HepG2 (cell line): Measurements from ENCODE around the gene EPHA10. TPM values are rescaled to one million over a fixed set of nuclear protein-coding genes. Genes with fewer than 3 reads are reported as not detected.
A peak's percentile ranks its signal among the peaks of the same experiment; 100 is the strongest.

Experiments used
- ARNTL ChIP-seq: sonication (generic); formaldehyde crosslinking; IDR thresholded peaks from 2 replicates; pipeline ENCODE4 v1.4.0; 2020; ENCODE audit warnings: mild to moderate bottlenecking, missing genetic modification reagents
- ERF ChIP-seq: IDR thresholded peaks from 2 replicates; pipeline ENCODE4 v1.6.1; 2018; ENCODE audit warnings: missing biosample characterization, missing genetic modification reagents
- GRHL1 ChIP-seq: sonication (generic); formaldehyde crosslinking; conservative IDR thresholded peaks from 2 replicates; pipeline ENCODE4 v1.8.0; 2022; ENCODE audit warnings: missing genetic modification reagents
- MEF2D ChIP-seq: sonication (generic); formaldehyde crosslinking; IDR thresholded peaks from 2 replicates; pipeline ENCODE4 v1.5.1; 2020; ENCODE audit warnings: mild to moderate bottlenecking, missing genetic modification reagents
- MYC ChIP-seq: sonication (generic); formaldehyde crosslinking; IDR thresholded peaks from 2 replicates; pipeline ENCODE4 v1.9.0; 2021; ENCODE audit warnings: missing genetic modification reagents, borderline replicate concordance
- NFKBIZ ChIP-seq: IDR thresholded peaks from 2 replicates; pipeline ENCODE4 v1.6.1; 2018; ENCODE audit warnings: missing genetic modification reagents, missing compliant biosample characterization
- PITX1 ChIP-seq: sonication (generic); formaldehyde crosslinking; IDR thresholded peaks from 2 replicates; pipeline ENCODE4 v1.5.1; 2020; ENCODE audit warnings: mild to moderate bottlenecking, missing genetic modification reagents
- PREB ChIP-seq: sonication (generic); formaldehyde crosslinking; IDR thresholded peaks from 2 replicates; pipeline ENCODE4 v1.4.0; 2020; ENCODE audit warnings: missing genetic modification reagents
- RARG ChIP-seq: sonication (generic); formaldehyde crosslinking; IDR thresholded peaks from 2 replicates; pipeline ENCODE4 v1.4.0; 2020; ENCODE audit warnings: low read depth, mild to moderate bottlenecking, missing genetic modification reagents
- RORA ChIP-seq: sonication (generic); formaldehyde crosslinking; IDR thresholded peaks from 2 replicates; pipeline ENCODE4 v1.5.0; 2020; ENCODE audit warnings: mild to moderate bottlenecking, missing genetic modification reagents, moderate library complexity
- TEAD2 ChIP-seq: sonication (generic); formaldehyde crosslinking; IDR thresholded peaks from 2 replicates; pipeline ENCODE4 v1.9.0; 2021; ENCODE audit warnings: missing genetic modification reagents
- ZBTB1 ChIP-seq: sonication (generic); formaldehyde crosslinking; IDR thresholded peaks from 2 replicates; pipeline ENCODE4 v1.4.0; 2020; ENCODE audit warnings: missing genetic modification reagents, borderline replicate concordance
- ZNF20 ChIP-seq: sonication (generic); formaldehyde crosslinking; IDR thresholded peaks from 2 replicates; pipeline ENCODE4 v1.4.0; 2020; ENCODE audit warnings: mild to moderate bottlenecking, moderate library complexity, missing genetic modification reagents
- ZNF207 ChIP-seq: fragments of 450-650 bp; IDR thresholded peaks from 2 replicates; pipeline ENCODE4 v1.6.1; 2016; ENCODE audit warnings: antibody characterized with exemption, borderline replicate concordance
- ZNF225 ChIP-seq: sonication (generic); formaldehyde crosslinking; IDR thresholded peaks from 2 replicates; pipeline ENCODE4 v1.4.0; 2020; ENCODE audit warnings: mild to moderate bottlenecking, missing genetic modification reagents
- ZNF232 ChIP-seq: sonication (generic); formaldehyde crosslinking; IDR thresholded peaks from 2 replicates; pipeline ENCODE4 v1.4.0; 2020; ENCODE audit warnings: missing genetic modification reagents, borderline replicate concordance
- ZNF557 ChIP-seq: sonication (generic); formaldehyde crosslinking; IDR thresholded peaks from 2 replicates; pipeline ENCODE4 v1.4.0; 2020; ENCODE audit warnings: missing genetic modification reagents
- ZNF770 ChIP-seq: sonication (generic); formaldehyde crosslinking; IDR thresholded peaks from 2 replicates; pipeline ENCODE4 v1.5.0; 2020; ENCODE audit warnings: mild to moderate bottlenecking, missing genetic modification reagents
- polyA plus RNA-seq, 8 experiments: library from polyadenylated mRNA; depleted of rRNA in 3 of 8; stranded (reverse) in 7 of 8; unstranded in 1 of 8; fragments of >200 nt; fragmentation: Illumina TruSeq in 4 of 8; extraction: Trizol in 4 of 8; gene quantifications; 2 replicates each; pipeline versions ENCODE4 v1.2.1 to v1.2.3, GENCODE V29; 2011 to 2016; ENCODE audit warnings: low read depth in 4 of 8, missing spikeins in 1 of 8, mixed read lengths in 1 of 8; ENCODE audit not compliant: insufficient read depth in 1 of 8
- total RNA-seq, 5 experiments: library from RNA; depleted of rRNA; stranded (reverse); fragments of >200 nt; fragmentation: Illumina TruSeq; extraction: Trizol; gene quantifications; 2 replicates each; pipeline ENCODE4 v1.2.3, GENCODE V29; 2016; ENCODE audit warnings: low read depth in 1 of 5
- TF ChIP-seq, protein P1 (sequence below): sonication (generic); formaldehyde crosslinking; IDR thresholded peaks from 2 replicates; pipeline ENCODE4 v1.8.1; 2022; ENCODE audit warnings: mild to moderate bottlenecking, missing genetic modification reagents
- TF ChIP-seq, protein P2 (sequence below): sonication (generic); formaldehyde crosslinking; IDR thresholded peaks from 2 replicates; pipeline ENCODE4 v1.4.0; 2020; ENCODE audit warnings: missing genetic modification reagents, borderline replicate concordance

EPHA10 gene
- total and polyA plus RNA-seq, 2 of the 13 experiments (the other 11 are each of a cell fraction or from before 2014, with no cell fraction given), result 0.11 to 0.58 TPM

- TF ChIP-seq ARNTL (CRISPR knock-in tag) (no peak), ZNF232 (CRISPR knock-in tag) (no peak), ZNF770 (CRISPR knock-in tag) (no peak), PITX1 (CRISPR knock-in tag) (no peak), MEF2D (CRISPR knock-in tag) (0 out of 2 replicates have a peak, but pooled peaks have one; percentile 16), ZNF225 (CRISPR knock-in tag) (no peak), ZNF207 (no peak), RARG (CRISPR knock-in tag) (no peak), MYC (no peak), NFKBIZ (CRISPR knock-in tag) (no peak), ZNF557 (CRISPR knock-in tag) (no peak), ERF (CRISPR knock-in tag) (no peak), GRHL1 (CRISPR knock-in tag) (no peak), PREB (CRISPR knock-in tag) (no peak), TEAD2 (CRISPR knock-in tag) (no peak), ZNF20 (CRISPR knock-in tag) (no peak), ZBTB1 (CRISPR knock-in tag) (no peak), RORA (no peak)
- TF ChIP-seq, protein P1, sequence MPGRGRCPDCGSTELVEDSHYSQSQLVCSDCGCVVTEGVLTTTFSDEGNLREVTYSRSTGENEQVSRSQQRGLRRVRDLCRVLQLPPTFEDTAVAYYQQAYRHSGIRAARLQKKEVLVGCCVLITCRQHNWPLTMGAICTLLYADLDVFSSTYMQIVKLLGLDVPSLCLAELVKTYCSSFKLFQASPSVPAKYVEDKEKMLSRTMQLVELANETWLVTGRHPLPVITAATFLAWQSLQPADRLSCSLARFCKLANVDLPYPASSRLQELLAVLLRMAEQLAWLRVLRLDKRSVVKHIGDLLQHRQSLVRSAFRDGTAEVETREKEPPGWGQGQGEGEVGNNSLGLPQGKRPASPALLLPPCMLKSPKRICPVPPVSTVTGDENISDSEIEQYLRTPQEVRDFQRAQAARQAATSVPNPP, result no peak
- TF ChIP-seq, protein P2, sequence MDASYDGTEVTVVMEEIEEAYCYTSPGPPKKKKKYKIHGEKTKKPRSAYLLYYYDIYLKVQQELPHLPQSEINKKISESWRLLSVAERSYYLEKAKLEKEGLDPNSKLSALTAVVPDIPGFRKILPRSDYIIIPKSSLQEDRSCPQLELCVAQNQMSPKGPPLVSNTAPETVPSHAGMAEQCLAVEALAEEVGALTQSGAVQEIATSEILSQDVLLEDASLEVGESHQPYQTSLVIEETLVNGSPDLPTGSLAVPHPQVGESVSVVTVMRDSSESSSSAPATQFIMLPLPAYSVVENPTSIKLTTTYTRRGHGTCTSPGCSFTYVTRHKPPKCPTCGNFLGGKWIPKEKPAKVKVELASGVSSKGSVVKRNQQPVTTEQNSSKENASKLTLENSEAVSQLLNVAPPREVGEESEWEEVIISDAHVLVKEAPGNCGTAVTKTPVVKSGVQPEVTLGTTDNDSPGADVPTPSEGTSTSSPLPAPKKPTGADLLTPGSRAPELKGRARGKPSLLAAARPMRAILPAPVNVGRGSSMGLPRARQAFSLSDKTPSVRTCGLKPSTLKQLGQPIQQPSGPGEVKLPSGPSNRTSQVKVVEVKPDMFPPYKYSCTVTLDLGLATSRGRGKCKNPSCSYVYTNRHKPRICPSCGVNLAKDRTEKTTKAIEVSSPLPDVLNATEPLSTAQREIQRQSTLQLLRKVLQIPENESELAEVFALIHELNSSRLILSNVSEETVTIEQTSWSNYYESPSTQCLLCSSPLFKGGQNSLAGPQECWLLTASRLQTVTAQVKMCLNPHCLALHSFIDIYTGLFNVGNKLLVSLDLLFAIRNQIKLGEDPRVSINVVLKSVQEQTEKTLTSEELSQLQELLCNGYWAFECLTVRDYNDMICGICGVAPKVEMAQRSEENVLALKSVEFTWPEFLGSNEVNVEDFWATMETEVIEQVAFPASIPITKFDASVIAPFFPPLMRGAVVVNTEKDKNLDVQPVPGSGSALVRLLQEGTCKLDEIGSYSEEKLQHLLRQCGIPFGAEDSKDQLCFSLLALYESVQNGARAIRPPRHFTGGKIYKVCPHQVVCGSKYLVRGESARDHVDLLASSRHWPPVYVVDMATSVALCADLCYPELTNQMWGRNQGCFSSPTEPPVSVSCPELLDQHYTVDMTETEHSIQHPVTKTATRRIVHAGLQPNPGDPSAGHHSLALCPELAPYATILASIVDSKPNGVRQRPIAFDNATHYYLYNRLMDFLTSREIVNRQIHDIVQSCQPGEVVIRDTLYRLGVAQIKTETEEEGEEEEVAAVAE (CRISPR knock-in tag), result no peak
These were observed 30.6 kb upstream of the EPHA10 start (continued) for GRCh38 chr1:37795340-37796125.
